ENCODE measurements around the gene DBH. TPM values are rescaled to one million over a fixed set of nuclear protein-coding genes. Genes with fewer than 3 reads are reported as not detected.

Gene DBH
- total and polyA plus RNA-seq, 8 donors: 0.08 to 2.2 (median 1.3) TPM

DNA sequence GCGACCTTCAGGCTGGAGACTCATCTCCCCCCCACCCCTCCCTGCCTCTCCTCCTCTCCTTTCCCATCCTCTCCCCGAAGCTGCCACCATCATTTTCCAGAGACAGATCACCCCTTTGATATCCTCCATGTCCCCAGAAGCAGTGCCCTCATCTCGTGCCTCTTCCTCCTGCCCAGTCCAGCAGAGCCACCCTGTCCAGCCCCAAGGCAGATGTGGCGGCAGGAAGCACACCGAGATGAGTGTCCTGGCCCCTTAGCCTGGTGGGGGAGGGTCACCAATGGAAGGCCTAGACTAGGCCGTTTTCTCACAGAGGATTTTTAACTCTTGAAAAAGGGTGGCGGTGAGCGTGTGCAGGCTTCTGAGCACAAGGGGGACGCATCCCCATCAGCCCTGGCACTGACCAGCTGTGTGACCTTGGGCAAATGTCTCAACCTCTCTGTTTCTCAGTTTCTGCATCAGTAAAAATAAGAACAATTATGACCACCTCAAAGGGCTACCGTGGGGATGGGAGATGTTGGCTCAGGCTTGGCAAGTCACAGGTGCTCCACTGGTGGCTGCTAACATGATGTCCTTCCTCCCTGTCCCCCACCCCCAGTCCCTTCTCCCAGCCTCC lies 53.1 kb downstream of the DBH start:
- Histone ChIP-seq H3K27me3 (no peaks in the 10 kb centered on the region), H3K27ac (no peak overlapping the region), H3K9me3 (no peaks in the 10 kb centered on the region), H3K4me3 (no peak overlapping the region), H3K4me1 (peaks cover 4 to 6% of the 10 kb centered on the region in 2 donors), H3K36me3 (no peaks in the 10 kb centered on the region)
- intact Hi-C loops (cut with DNase I): no loop called here
- DNase-seq: peak in 1 of 4 donors; percentile 41
- ATAC-seq: no peak
- TF ChIP-seq, protein P1, sequence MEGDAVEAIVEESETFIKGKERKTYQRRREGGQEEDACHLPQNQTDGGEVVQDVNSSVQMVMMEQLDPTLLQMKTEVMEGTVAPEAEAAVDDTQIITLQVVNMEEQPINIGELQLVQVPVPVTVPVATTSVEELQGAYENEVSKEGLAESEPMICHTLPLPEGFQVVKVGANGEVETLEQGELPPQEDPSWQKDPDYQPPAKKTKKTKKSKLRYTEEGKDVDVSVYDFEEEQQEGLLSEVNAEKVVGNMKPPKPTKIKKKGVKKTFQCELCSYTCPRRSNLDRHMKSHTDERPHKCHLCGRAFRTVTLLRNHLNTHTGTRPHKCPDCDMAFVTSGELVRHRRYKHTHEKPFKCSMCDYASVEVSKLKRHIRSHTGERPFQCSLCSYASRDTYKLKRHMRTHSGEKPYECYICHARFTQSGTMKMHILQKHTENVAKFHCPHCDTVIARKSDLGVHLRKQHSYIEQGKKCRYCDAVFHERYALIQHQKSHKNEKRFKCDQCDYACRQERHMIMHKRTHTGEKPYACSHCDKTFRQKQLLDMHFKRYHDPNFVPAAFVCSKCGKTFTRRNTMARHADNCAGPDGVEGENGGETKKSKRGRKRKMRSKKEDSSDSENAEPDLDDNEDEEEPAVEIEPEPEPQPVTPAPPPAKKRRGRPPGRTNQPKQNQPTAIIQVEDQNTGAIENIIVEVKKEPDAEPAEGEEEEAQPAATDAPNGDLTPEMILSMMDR (IDR thresholded peaks at IDR 0.05): no peak

DNA sequence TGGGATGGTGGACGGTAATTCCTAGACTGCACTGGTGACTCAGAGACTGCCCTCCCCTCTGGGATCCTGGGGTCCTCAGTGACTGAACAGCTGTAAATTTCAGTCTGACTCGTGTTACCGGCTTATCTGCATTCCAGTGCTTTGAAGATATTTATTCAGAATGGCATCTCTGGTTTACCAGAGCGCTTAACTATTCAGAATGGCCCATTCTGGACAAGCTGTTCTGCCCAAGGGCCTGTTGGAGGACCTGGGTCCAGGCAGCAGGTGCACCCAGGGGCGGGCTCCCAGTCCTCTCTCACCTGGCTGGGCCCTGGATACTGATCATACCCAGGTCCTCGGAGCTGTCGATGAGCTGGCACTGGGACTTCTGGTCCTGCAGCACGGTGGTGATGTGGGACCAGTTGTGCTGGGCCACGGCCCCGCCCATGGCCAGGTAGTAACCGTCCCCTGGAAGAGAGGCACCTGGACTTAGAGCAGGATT lies 54.0 kb downstream of the DBH start:
- Histone ChIP-seq H3K27me3 (no peaks in the 10 kb centered on the region), H3K4me1 (no peaks in the 10 kb centered on the region), H3K27ac (no peak overlapping the region), H3K4me3 (no peak overlapping the region), H3K36me3 (no peaks in the 10 kb centered on the region), H3K9me3 (no peaks in the 10 kb centered on the region)
- DNase-seq: peak in 3 of 4 donors; percentile 70 to 79 (median 70)
- peak; percentile 85 for ATAC-seq
- TF ChIP-seq, protein P1 (IDR thresholded peaks at IDR 0.05): no peak
- intact Hi-C loops (cut with DNase I): no loop called here

DNA sequence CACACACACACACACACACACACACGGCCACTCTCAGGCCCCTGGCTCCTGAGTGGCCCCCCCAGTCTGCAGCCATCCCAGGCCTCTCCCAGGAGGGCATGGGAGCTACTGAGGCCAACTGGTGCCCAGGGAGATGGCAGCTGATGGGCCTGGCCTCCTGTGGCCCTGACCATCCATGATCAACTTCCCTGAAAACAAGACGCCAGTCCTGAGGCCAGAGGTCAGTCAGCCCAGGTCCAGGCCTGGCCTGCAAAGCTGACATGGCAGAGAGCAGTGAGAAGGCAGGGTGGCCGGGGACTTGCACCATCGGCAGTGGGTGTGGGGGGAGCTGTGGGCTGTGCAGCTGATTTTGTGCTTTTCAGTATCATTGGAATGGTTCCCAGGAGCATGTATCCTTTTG lies 55.0 kb downstream of the DBH start:
- no peak overlapping the region for H3K4me3 ChIP-seq
- H3K4me1 ChIP-seq: no peaks in the 10 kb centered on the region
- DNase-seq (peak in 1 of 4 donors; percentile 40), ATAC-seq (no peak)
- H3K27ac ChIP-seq: no peak overlapping the region
- H3K27me3 ChIP-seq: no peaks in the 10 kb centered on the region
- H3K9me3 ChIP-seq: no peaks in the 10 kb centered on the region
- TF ChIP-seq, protein P1 (IDR thresholded peaks at IDR 0.05): no peak
- H3K36me3 ChIP-seq: no peaks in the 10 kb centered on the region
- intact Hi-C loops (cut with DNase I): no loop called here

DNA sequence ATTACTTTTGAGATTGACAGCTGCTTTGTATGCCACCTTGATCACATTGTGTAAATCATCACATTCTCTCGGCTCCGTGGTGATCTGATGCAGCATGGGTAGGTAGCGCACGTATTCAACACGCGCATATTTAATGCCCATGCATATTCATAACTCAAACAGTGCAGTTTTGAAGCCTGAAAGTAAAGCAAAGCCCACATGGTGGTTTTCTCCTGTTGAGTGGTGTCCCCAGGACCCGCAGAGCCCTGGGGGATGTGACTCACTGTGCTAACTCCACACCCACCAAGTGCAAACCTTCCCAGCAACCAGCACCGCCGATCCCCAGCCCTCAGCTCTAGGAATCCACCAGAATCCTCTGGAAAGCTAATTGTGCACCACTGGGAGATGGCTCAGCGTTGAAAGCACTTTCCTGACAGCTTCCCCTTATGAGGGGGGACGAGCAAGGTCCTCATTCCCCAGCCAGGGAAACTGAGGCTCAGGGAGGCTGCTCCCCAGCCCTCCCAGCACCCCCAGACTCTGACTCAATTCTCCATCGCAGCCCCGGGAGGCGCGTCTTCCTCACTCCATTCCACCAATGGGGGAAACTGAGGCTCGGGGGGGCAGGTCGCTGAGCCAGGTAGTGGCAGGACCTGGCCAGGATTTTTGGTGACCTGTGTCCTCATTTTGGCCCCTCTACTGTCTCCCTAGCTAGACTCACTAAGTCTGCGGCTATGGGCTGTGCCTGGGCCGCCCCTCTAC lies 55.6 kb downstream of the DBH start:
- Histone ChIP-seq H3K27ac (no peak overlapping the region), H3K4me1 (no peaks in the 10 kb centered on the region), H3K36me3 (no peaks in the 10 kb centered on the region), H3K9me3 (no peaks in the 10 kb centered on the region), H3K27me3 (no peaks in the 10 kb centered on the region), H3K4me3 (no peak overlapping the region)
- intact Hi-C loops (cut with DNase I): no loop called here
- ATAC-seq (no peak), DNase-seq (peak in 1 of 4 donors; percentile 47)
- TF ChIP-seq, protein P1 (IDR thresholded peaks at IDR 0.05): no peak

DNA sequence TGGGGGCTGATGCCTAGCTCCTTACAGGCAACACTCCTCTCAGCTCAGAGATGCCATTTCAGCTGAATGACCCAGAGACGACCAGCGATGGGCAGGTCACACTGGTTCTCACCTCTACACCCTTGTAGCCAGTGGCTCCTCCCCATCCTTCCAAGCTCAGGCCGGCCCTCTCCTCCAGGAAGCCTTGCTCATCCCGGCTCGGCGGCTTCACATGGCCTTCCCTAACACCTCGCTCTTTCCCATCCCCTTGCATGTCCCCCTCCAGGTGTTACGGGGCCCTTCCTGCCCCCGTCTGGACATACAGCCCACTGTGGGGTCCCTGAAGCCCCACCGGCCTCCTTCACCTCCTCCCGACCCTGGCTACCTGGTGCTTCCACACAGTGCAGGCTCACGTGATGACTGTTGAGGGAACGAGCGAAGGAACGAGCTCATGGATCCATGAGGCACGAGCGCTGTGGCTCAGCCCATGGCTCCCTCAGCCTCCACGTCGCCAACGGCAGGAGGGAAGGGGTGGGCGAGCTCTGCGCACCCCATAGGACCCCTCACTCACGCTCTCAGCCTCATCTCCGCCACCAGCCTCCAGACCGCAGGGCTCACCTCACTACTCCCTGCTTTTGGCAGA lies 56.3 kb downstream of the DBH start:
- peak in 1 of 4 donors; percentile 67 for DNase-seq
- H3K27me3 ChIP-seq: no peaks in the 10 kb centered on the region
- TF ChIP-seq, protein P1 (IDR thresholded peaks at IDR 0.05): no peak
- H3K27ac ChIP-seq: no peak overlapping the region
- no peak overlapping the region for H3K4me3 ChIP-seq
- no peaks in the 10 kb centered on the region for H3K9me3 ChIP-seq
- no peak for ATAC-seq
- intact Hi-C loops (cut with DNase I): no loop called here
- no peaks in the 10 kb centered on the region for H3K36me3 ChIP-seq
- no peaks in the 10 kb centered on the region for H3K4me1 ChIP-seq
